GDM1 (cell line): ENCODE measurements around the gene ERICH4.
"Not testable (repeated sequence)": the region's sequence is repeated elsewhere in the genome, so short reads cannot be mapped to it uniquely, and the experiment has no call there.

Experiments
- DNase-seq: peaks from one replicate; lab custom pipeline; 2025; lab: John Stamatoyannopoulos, UW

The ERICH4 gene

DNA sequence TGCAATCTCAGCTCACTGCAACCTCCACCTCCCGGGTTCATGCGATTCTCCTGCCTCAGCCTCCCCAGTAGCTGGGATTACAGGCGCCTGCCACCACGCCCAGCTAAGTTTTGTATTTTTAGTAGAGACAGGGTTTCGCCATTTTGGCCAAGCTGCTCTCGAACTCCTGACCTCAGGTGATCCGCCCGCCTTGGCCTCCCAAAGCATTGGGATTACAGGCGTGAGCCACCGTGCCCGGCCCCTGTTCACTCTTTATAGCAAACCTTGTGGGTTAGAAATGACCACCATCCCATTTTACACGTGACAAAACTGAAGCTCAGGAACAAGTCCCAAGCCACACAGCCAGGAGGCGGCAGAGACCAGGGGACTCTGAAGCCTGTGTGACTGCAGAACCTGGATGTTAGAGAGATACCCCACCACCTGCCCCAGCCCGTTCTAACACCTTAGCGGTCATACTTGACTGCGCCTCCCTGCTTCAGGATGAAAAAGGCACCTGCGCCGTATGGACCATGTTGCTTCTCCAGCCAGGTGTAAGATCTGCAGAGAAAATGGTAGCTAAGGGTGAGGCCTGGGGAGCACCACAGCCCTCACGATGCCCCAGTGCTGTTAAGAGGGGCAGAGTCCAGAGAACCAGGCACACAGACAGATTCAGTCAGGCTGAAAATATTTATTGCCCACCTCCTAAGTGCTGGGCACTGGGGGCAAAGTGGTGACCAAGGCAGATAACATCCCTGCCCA, 6.9 kb upstream of the ERICH4 start:
- DNase-seq = no peak

GRCh38 chr19:41436674-41436951, 6.3 kb upstream of the ERICH4 start:
- DNase-seq = no peak

DNA sequence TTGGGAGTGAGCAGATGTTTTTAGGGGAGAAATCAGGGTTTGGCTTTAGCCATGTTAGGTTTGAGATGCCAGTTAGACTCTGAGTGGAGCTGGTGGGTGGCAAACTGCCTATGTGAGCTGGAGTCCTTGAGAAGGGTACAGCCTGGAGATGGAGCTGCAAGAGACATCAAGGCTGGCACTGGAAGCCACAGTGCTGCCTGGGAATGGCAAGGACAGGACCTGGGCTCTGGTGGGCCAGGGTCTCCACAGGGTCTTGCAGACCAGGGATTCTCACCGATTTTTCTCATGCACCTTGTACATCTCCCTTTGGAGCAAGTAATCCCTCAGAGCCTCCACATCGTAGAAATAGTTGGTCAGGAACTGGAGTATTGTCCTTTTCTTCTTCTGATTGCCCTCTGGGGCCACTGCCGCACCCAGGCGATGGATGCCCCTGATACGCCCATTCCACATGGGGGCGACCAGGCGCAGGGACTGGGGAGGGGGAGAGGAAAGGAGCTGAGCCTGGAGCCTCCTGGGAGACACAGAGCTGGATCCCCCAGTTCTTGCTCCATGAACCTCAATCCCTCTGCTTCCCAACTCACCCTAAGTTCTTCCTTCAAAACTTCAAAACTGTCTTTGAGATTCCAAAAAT, 4.9 kb upstream of the ERICH4 start:
- no peak for DNase-seq

- peak; percentile 95 for DNase-seq
Observed at GRCh38 chr19:41439441-41440222, 3.3 kb upstream of the ERICH4 start, which contains the start of gene DMAC2. Gene DMAC2, minus strand, starts transcription at chr19:41439912. Its CDS starts 13 bp downstream, at chr19:41439899.

GRCh38 chr19:41441321-41441945, 1.5 kb upstream of the ERICH4 start:
- no peak for DNase-seq

GRCh38 chr19:41443813-41444455, 978 bp downstream of the ERICH4 start:
- DNase-seq = no peak

GRCh38 chr19:41445575-41445974, 2.6 kb downstream of the ERICH4 start:
- DNase-seq = no peak

GRCh38 chr19:41447732-41448332, 4.9 kb downstream of the ERICH4 start:
- DNase-seq = no peak

DNA sequence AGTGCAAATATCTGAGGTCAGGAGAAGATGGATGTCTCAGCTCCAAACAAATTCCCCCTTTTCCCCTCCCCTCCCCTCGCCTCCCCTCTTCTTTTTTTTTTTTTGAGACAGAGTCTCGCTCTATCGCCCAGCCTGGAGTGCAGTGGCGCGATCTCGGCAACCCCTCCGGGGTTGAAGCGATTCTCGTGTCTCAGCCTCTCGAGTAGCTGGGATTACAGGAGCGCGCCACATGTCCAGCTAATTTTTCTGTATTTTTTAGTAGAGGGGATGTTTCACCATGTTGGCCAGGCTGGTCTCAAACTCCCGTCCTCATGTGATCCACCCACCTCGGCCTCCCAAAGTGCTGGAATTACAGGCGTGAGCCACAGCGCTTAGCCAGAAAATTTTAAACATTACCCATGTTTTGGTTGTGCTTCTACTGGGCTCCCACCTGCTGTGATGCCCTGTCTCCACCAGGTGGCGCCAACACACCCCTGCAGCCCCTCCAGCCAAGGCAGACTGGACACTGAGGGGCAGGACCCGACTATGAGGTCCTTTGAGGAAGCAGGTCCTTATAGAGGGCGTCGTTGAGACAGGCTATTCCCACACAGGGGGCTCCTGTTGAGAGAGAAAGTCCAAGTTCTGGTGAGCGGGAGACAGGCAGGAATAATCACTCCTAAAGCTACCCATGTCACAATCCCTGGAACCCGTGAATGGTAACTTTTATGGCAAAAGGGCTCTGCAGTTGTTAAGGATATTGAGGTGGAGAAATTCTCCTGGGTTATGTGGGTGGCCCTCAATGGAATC, 6.3 kb downstream of the ERICH4 start:
- DNase-seq = peak; percentile 52

DNA sequence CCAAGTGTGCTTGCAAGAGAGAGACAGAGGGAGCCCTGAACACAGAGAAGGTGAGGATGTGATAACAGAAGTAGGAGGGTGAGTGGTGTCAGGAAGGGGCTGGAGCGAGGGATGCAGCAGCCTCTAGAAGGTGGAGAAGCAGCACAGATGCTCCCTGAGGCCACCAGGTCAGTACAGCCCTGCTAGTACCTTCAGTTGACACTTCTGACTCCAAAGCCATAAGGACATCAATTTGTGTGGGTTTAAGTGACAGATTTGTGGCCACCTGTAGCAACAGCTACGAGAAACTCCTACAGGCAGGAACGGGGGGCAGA, 6.9 kb downstream of the ERICH4 start:
- DNase-seq = no peak

DNA sequence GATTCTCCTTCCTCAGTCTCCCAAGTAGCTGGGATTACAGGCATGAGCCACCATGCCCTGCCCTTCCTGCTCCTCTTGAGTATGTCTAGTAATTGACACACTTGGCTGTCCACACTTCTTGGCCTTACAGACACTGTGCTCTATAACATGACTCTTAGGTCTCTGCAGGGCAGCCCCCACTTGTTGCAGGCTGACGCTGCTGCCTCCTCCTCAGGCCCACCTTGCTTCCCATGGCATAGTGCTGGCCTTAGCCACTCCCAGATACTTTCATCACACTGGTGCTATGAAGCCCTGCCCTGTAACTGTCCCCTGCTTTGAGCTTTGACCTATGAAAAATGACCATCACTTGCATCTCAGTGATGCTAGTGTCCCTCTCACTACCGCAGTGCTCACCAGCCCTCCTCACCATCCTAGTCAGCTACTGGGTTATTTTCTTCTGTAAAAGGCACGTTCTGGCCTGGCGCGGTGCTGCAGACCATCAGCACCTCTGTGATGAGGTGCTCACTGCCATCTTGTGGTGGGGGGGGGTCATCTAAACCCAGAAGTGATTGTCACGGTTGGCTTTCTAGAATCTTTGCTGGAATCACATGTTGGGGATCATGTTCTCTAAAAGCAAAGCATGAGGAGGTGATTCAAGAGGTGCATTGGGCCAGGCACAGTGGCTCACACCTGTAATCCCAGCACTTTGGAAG, 9.8 kb downstream of the ERICH4 start:
- DNase-seq = no peak

- no peak for DNase-seq
Observed at GRCh38 chr19:41455936-41456335, 13.0 kb downstream of the ERICH4 start.

GRCh38 chr19:41456342-41456918, 13.5 kb downstream of the ERICH4 start:
- no peak for DNase-seq

DNA sequence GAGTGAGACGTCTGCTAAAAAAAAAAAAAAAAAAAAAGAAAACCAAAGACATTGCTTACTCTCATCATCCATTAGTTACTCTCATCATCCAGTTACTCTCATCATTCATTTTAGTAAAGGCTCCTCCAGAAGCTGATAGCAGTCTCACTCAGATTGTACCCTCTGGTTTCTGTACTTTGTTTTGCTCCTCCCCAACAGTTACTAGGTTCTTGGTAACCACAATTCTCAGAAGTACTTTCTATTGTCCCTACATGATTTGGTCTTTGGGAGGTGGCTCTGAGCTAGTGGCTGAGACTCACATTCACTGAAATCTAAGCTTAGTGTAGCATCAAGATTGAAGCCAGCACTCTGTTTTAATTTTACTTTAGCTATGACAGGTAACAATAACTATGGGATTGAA, 14.3 kb downstream of the ERICH4 start:
- no peak for DNase-seq

- DNase-seq = no peak
Observed at GRCh38 chr19:41462497-41462896, 19.5 kb downstream of the ERICH4 start.

DNA sequence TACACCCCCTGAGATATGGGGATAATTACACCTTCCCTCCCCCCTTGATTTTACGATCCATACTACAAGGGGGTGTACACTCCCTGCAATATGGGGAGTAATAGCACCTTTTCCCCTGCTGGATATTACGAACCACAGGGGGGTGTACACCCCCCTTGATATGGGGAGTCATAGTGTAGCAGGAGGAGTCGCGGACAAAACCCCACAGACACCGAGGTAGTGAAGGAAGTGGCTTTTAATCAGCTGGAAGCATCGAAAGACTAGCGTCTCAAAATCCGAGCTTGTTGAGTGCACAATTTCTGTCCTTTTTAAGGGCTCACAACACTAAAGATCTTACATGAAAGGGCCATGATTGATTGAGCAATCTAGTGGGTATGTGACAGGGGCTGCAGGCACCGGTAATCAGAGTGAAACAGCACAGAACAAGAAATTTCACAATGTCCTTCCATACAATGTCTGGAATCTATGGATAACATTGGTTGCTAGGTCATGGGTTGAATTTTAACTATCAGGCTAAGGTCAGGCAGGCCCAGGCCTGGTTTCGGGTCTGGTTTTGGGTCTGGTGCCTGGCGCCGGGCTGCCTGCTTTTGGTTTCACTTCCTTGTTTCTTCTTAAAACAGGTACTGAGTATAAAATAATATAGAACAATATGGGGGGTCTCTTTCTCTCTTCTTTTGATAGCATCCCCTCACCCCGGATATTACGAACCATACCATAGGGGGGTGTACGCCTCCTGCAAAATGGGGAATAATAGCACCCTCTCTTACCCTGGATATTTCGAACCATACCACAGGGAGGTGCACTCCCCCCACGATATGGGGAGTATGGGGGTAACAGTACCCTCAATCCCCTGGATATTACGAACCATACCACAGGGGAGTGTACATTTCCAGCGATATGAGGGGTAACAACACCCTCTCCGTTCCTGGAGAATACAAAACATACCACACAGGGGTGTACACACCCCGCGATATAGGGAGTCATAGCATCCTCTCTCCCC, 20.6 kb downstream of the ERICH4 start:
- not testable (repeated sequence) for DNase-seq

DNA sequence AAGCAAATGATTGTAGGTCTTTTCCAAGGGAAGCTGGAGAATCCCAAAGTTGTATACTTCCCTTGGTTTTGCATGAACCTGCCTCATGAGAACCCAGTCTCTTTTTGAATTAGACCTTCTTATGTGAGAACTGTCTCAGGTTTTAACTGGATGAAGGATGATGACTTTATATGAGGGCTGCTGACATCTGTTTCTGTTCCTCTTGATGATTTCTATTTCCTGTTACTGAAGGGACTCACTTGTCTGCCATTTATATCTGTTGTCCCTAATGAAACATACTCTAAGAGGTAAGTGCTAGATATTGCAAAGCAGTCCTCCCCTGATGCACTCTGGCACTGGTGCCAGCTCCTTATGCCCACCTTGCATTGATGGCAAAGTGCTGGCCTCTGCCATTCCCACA, 33.6 kb downstream of the ERICH4 start:
- DNase-seq = no peak

- no peak for DNase-seq
Observed at GRCh38 chr19:41478171-41478570, 35.2 kb downstream of the ERICH4 start.
